Measurements from ENCODE around the gene MAPT.
A peak's percentile ranks its signal among the peaks of the same experiment; 100 is the strongest.

Gene MAPT

GRCh38 chr17:46037722-46038255 is 143.4 kb downstream of the MAPT start:
- no peak for DNase-seq

- no peak for DNase-seq
Measured at GRCh38 chr17:46038414-46038813, 144.1 kb downstream of the MAPT start.

- DNase-seq = no peak
Measured at GRCh38 chr17:46038937-46039336, 144.6 kb downstream of the MAPT start.

GRCh38 chr17:46039592-46040186 is 145.3 kb downstream of the MAPT start:
- no peak for DNase-seq

- no peak for DNase-seq
Measured at GRCh38 chr17:46042246-46042645, 147.9 kb downstream of the MAPT start.

- no peak for DNase-seq
Measured at GRCh38 chr17:46042925-46043324, 148.6 kb downstream of the MAPT start.

GRCh38 chr17:46043606-46044005 is 149.3 kb downstream of the MAPT start:
- DNase-seq = no peak

- DNase-seq = peak; percentile 88
Measured at GRCh38 chr17:46044286-46044928, 150.1 kb downstream of the MAPT start.

- DNase-seq = no peak
Measured at GRCh38 chr17:46044989-46045388, 150.6 kb downstream of the MAPT start.

GRCh38 chr17:46045639-46046038 is 151.3 kb downstream of the MAPT start:
- no peak for DNase-seq

GRCh38 chr17:46046957-46047356 is 152.6 kb downstream of the MAPT start:
- no peak for DNase-seq

- DNase-seq = no peak
Measured at GRCh38 chr17:46047398-46047797, 153.0 kb downstream of the MAPT start.

GRCh38 chr17:46047856-46048255 is 153.5 kb downstream of the MAPT start:
- no peak for DNase-seq

- no peak for DNase-seq
Measured at GRCh38 chr17:46049656-46050055, 155.3 kb downstream of the MAPT start.

- DNase-seq = peak; percentile 42
Measured at GRCh38 chr17:46053911-46054534, 159.7 kb downstream of the MAPT start.

- DNase-seq = peak; percentile 70
Measured at GRCh38 chr17:46056800-46057304, 162.5 kb downstream of the MAPT start.

GRCh38 chr17:46057366-46057765 is 163.0 kb downstream of the MAPT start:
- no peak for DNase-seq

- DNase-seq = no peak
Measured at GRCh38 chr17:46059486-46059885, 165.1 kb downstream of the MAPT start.

- no peak for DNase-seq
Measured at GRCh38 chr17:46060461-46060860, 166.1 kb downstream of the MAPT start.

- DNase-seq = peak; percentile 35
Measured at GRCh38 chr17:46061435-46061834, 167.1 kb downstream of the MAPT start.

GRCh38 chr17:46063241-46063640 is 168.9 kb downstream of the MAPT start:
- peak; percentile 80 for DNase-seq

GRCh38 chr17:46064460-46064859 is 170.1 kb downstream of the MAPT start:
- DNase-seq = no peak

GRCh38 chr17:46071796-46072195 is 177.4 kb downstream of the MAPT start:
- no peak for DNase-seq

- peak; percentile 84 for DNase-seq
Measured at GRCh38 chr17:46072998-46073397, 178.6 kb downstream of the MAPT start.
